Natural killer cell (primary cell): ENCODE measurements around the gene COL6A5. TPM values are rescaled to one million over a fixed set of nuclear protein-coding genes. Genes with fewer than 3 reads are reported as not detected.

Experiments
- ATAC-seq, 3 donors: fragments of 150-1000 bp in 2 of 3; fragments of 200-7000 bp in 1 of 3; cut with Tn5 transposase; 1 replicate in 1 of 3; 2 replicates in 2 of 3; pipeline ENCODE4 v1.10.0; 2021; ENCODE audit warnings: mild to moderate bottlenecking in 2 of 3, moderate library complexity in 2 of 3
- DNase-seq, 2 donors: peaks; one replicate each; pipeline versions ENCODE4 v3.0.0 to v3.0.0-alpha.2; 2013 to 2021; ENCODE audit warnings: mixed read lengths in 1 of 2
- H3K27ac ChIP-seq: one replicate; pipeline ENCODE4 v1.5.1; 2013; ENCODE audit warnings: mild to moderate bottlenecking, low read length
- H3K27me3 ChIP-seq: one replicate; pipeline ENCODE4 v1.6.1; 2013; ENCODE audit warnings: low read length; ENCODE audit not compliant: control insufficient read depth, insufficient read depth
- H3K36me3 ChIP-seq: one replicate; pipeline ENCODE4 v1.6.1; 2013; ENCODE audit warnings: low read length; ENCODE audit not compliant: control insufficient read depth, insufficient read depth
- H3K4me1 ChIP-seq: one replicate; pipeline ENCODE4 v1.6.1; 2013; ENCODE audit warnings: low read length; ENCODE audit not compliant: control insufficient read depth, insufficient read depth
- H3K4me3 ChIP-seq: one replicate; pipeline ENCODE4 v1.5.1; 2013; ENCODE audit warnings: low read length
- H3K9me3 ChIP-seq: one replicate; pipeline ENCODE4 v1.6.1; 2013; ENCODE audit warnings: low read length; ENCODE audit not compliant: control insufficient read depth, insufficient read depth
- H3K27ac Mint-ChIP-seq, 2 donors: one replicate each; pipeline ENCODE4 v1.8.0; 2022; ENCODE audit warnings: mild to moderate bottlenecking in 2 of 2, mixed read lengths in 2 of 2, moderate library complexity in 1 of 2
- H3K27me3 Mint-ChIP-seq, 2 donors: one replicate each; pipeline ENCODE4 v1.8.0; 2022; ENCODE audit warnings: low read depth in 2 of 2, mixed read lengths in 2 of 2
- H3K36me3 Mint-ChIP-seq: one replicate; pipeline ENCODE4 v1.8.0; 2022; ENCODE audit warnings: mixed read lengths
- H3K4me1 Mint-ChIP-seq, 2 donors: one replicate each; pipeline ENCODE4 v1.8.0; 2022; ENCODE audit warnings: mixed read lengths in 2 of 2
- H3K4me3 Mint-ChIP-seq: one replicate; pipeline ENCODE4 v1.8.0; 2022; ENCODE audit warnings: mild to moderate bottlenecking, moderate library complexity, mixed read lengths
- H3K9me3 Mint-ChIP-seq, 2 donors: one replicate each; pipeline ENCODE4 v1.8.0; 2022; ENCODE audit warnings: mixed read lengths in 2 of 2
- CTCF ChIP-seq: fragments of 200-600 bp; IDR thresholded peaks from one replicate; pipeline ENCODE4 v1.8.0; 2022; ENCODE audit warnings: antibody characterized with exemption
- WGBS: methylation state at CpG from one replicate; pipeline ENCODE4 v1.1.7; 2013; ENCODE audit warnings: missing lambda C conversion rate; ENCODE audit not compliant: insufficient coverage; 5-methylcytosine and 5-hydroxymethylcytosine counted together
- intact Hi-C: fragments of 100-400 bp; cut with micrococcal nuclease; formaldehyde crosslinking; loops from one replicate; pipeline ENCODE4 v1.14.2; 2022
- total RNA-seq, 4 donors: library from RNA; stranded (reverse); fragments of 120-200 nt in 1 of 4; gene quantifications; one replicate each; pipeline versions ENCODE4 v1.2.3 to v1.2.4, GENCODE V29; 2013 to 2022

COL6A5 gene
- total RNA-seq, 3 donors from 2014 or later (not counting 1 experiment from before 2014, with no cell fraction given), result not detected

DNA sequence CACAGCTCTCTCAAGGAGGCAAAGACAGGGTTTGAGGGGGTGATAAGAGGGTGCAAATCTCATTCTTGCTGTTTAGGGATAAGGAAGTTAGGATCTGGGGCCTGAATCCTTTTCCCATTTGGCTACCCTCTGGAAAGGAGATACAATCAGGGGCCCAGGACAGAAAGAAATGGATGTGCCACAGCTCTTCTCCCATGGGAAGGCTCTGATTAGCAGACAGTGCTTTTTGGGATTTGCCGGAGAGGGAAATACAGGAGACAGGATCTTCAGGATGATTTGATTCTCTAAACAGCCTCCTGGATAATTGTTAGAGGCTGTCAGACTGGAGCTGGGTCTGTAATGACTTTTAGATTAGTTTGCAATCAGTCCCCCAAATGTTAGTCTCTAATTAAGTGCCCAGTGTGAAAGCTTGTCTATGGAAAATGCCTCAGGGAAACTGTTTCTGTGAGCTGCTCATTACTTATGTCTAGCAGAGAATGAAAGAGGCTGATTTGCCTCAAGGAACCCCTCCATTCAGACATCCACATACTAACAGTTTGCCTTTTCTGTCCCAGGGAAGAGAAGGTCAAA is 67.6 kb downstream of the COL6A5 start:
- DNase-seq (no peak), ATAC-seq (no peak)
- Mint-ChIP-seq H3K27me3 (peaks cover 0 to 3% of the 10 kb centered on the region in 2 donors), H3K27ac (no peak overlapping the region), H3K36me3 (peaks cover 12% of the 10 kb centered on the region), H3K4me1 (no peaks in the 10 kb centered on the region), H3K9me3 (peaks cover 7% of the 10 kb centered on the region in 2 donors), H3K4me3 (no peak overlapping the region)
- Histone ChIP-seq H3K9me3 (no peaks in the 10 kb centered on the region), H3K4me3 (no peak overlapping the region), H3K36me3 (no peaks in the 10 kb centered on the region), H3K27ac (no peak overlapping the region), H3K4me1 (no peaks in the 10 kb centered on the region), H3K27me3 (no peaks in the 10 kb centered on the region)
- intact Hi-C loops, result no loop called here
- TF ChIP-seq CTCF, result no peak
- WGBS, result 0% methylated on average over 1 of the region's 1 CpG

DNA sequence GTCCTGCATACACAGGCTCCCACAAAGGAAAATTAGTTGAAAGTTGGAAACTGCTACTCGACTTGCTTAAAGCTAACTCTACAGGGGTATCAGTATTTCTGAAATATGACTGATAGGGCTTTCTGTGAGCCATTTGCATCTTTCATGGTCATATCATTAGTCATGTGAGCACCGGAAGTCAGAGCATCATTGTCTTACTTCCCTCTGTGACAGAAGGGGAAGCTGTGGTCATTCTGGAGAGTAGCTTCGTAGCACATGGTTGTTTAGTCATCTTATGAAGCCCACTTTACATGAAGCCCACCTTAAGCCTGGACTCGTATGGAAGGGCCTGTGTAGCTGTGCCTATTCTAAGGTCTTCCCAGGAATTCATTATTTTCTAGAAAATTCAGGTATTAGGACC is 69.0 kb downstream of the COL6A5 start:
- ATAC-seq, result no peak
- peaks cover 0 to 6% of the 10 kb centered on the region in 2 donors for H3K27me3 Mint-ChIP-seq

GRCh38 chr3:130420466-130420865 is 75.0 kb downstream of the COL6A5 start:
- H3K4me1 Mint-ChIP-seq, result no peaks in the 10 kb centered on the region
- no peak for TF ChIP-seq CTCF
- no peaks in the 10 kb centered on the region for H3K4me1 ChIP-seq
- peaks cover 0 to 3% of the 10 kb centered on the region in 2 donors for H3K27me3 Mint-ChIP-seq
- no peaks in the 10 kb centered on the region for H3K36me3 ChIP-seq
- H3K27ac Mint-ChIP-seq, result no peak overlapping the region
- H3K9me3 Mint-ChIP-seq, result peaks cover 0 to 2% of the 10 kb centered on the region in 2 donors
- DNase-seq, result no peak
- H3K4me3 Mint-ChIP-seq, result no peak overlapping the region
- no peak overlapping the region for H3K27ac ChIP-seq
- H3K9me3 ChIP-seq, result no peaks in the 10 kb centered on the region
- no peaks in the 10 kb centered on the region for H3K27me3 ChIP-seq
- intact Hi-C loops, result no loop called here
- no peaks in the 10 kb centered on the region for H3K36me3 Mint-ChIP-seq
- no peak for ATAC-seq
- no peak overlapping the region for H3K4me3 ChIP-seq
- WGBS, result 88% methylated on average over 1 of the region's 2 CpGs

More for the DNA sequence above, 69.0 kb downstream of the COL6A5 start:
- Histone ChIP-seq H3K4me3 (no peak overlapping the region), H3K4me1 (no peaks in the 10 kb centered on the region), H3K27ac (no peak overlapping the region), H3K27me3 (no peaks in the 10 kb centered on the region), H3K36me3 (no peaks in the 10 kb centered on the region), H3K9me3 (no peaks in the 10 kb centered on the region)
- intact Hi-C loops, result no loop called here
- TF ChIP-seq CTCF, result no peak
- Mint-ChIP-seq H3K4me1 (no peaks in the 10 kb centered on the region), H3K4me3 (no peak overlapping the region), H3K9me3 (peaks cover 3% of the 10 kb centered on the region in 2 donors), H3K27ac (no peak overlapping the region), H3K36me3 (peaks cover 6% of the 10 kb centered on the region)
- WGBS, result 58% methylated on average over 3 of the region's 4 CpGs
- no peak for DNase-seq

DNA sequence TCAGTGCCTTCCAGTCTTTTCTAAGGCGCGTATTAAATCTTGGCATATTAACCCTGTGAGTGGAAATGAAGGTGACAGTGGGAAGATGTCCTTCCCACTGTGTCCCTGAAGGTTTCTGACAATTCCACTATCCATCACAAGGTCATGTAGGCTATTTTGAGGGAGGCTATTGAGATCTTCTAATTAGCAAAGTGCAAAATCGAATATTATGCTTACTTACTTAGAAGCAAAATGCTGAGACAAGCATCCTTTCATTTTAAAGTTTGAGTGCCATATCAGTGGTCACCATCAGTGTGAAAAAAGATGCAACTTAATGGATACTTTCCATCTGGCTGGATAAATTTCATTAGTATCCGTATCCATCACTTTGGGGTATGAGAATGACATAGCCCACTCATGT is 77.6 kb downstream of the COL6A5 start:
- Histone ChIP-seq H3K36me3 (no peaks in the 10 kb centered on the region), H3K27ac (no peak overlapping the region), H3K4me1 (no peaks in the 10 kb centered on the region), H3K4me3 (no peak overlapping the region), H3K27me3 (no peaks in the 10 kb centered on the region), H3K9me3 (no peaks in the 10 kb centered on the region)
- Mint-ChIP-seq H3K4me3 (no peak overlapping the region), H3K9me3 (peaks cover 0 to 2% of the 10 kb centered on the region in 2 donors), H3K27ac (no peak overlapping the region), H3K27me3 (peaks cover 0 to 3% of the 10 kb centered on the region in 2 donors), H3K36me3 (no peaks in the 10 kb centered on the region), H3K4me1 (no peaks in the 10 kb centered on the region)
- ATAC-seq (no peak), DNase-seq (no peak)
- WGBS, result 90% methylated on average over 4 of the region's 4 CpGs
- TF ChIP-seq CTCF, result no peak
- intact Hi-C loops, result no loop called here
